Measurements from ENCODE around the gene TECPR2. TPM values are rescaled to one million over a fixed set of nuclear protein-coding genes. Genes with fewer than 3 reads are reported as not detected.

TECPR2 gene
- polyA plus RNA-seq, 1 donor (not counting 4 experiments of a cell fraction or from before 2014, with no cell fraction given), result 8.3 TPM

DNA sequence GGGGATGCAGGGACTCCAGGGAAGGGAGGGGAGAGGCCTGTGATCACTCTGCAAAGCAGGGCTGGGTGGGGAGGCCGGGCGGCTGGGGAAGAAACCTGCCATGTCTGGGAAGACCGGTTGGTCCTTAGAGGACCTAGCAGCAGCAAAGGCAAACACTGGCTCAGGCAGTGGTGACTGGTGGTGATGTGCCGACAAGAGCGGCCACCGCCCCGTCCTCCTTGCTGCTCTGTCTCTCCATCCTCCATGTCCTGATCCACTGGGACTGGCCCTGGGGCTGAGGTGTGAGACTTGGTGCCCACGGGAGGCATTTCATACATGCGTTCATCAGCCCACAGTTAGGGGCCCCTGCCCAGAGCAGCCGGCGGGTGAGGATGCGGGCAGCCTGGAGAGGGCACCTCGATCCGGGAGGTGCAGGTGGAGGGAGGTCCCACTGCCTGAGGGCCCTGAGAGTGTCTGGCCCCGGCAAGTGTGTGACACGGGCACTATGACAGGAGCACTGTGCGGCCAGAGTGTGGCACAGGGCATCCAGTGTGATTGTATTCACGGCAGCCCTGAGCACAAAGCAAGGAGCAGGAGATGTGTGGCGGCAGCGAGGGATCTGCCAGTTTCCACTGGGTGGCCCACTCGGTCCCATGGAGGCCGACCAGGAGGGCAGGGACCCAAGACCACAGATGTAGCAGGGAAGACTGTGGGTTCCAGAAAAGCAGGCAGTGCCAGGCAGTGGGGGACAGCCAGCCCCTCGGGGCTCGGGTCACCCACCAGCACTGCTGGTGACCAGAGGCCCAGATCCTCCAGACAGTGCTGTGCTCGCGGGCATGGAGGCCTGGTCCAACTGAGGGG is 133.0 kb downstream of the TECPR2 start:
- no peak for TF ChIP-seq EZH2 (IDR thresholded peaks at IDR 0.05; ENCODE audit: low read length)
- TF ChIP-seq, protein P1, sequence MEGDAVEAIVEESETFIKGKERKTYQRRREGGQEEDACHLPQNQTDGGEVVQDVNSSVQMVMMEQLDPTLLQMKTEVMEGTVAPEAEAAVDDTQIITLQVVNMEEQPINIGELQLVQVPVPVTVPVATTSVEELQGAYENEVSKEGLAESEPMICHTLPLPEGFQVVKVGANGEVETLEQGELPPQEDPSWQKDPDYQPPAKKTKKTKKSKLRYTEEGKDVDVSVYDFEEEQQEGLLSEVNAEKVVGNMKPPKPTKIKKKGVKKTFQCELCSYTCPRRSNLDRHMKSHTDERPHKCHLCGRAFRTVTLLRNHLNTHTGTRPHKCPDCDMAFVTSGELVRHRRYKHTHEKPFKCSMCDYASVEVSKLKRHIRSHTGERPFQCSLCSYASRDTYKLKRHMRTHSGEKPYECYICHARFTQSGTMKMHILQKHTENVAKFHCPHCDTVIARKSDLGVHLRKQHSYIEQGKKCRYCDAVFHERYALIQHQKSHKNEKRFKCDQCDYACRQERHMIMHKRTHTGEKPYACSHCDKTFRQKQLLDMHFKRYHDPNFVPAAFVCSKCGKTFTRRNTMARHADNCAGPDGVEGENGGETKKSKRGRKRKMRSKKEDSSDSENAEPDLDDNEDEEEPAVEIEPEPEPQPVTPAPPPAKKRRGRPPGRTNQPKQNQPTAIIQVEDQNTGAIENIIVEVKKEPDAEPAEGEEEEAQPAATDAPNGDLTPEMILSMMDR (optimal IDR thresholded peaks at IDR 0.05 in 1 of 3, IDR thresholded peaks at IDR 0.05 in 1 of 3, conservative IDR thresholded peaks at IDR 0.05 in 1 of 3; ENCODE audit: extremely low read depth in 1 of 3, insufficient read depth in 2 of 3, low read length in 3 of 3), result no peak
- Histone ChIP-seq H3K4me2 (ENCODE audit: control insufficient read depth, extremely low read depth, insufficient read depth, low read depth, low read length) (no peak overlapping the region), H3K27ac (ENCODE audit: control insufficient read depth, insufficient read depth, low read length) (no peak overlapping the region), H3K9me3 (ENCODE audit: control insufficient read depth, low read depth, low read length) (no peaks in the 10 kb centered on the region), H3K79me2 (ENCODE audit: control insufficient read depth, insufficient read depth, low read length) (no peaks in the 10 kb centered on the region), H3K4me3 (ENCODE audit: control insufficient read depth in 2 of 3, extremely low read depth in 1 of 3, insufficient read depth in 2 of 3, low read depth in 1 of 3, low read length in 3 of 3) (no peak overlapping the region), H3K36me3 (ENCODE audit: control insufficient read depth in 2 of 2, extremely low read depth in 1 of 2, insufficient read depth in 2 of 2, low read length in 2 of 2) (peaks cover 3 to 5% of the 10 kb centered on the region in 2 experiments), H3K27me3 (ENCODE audit: control insufficient read depth, extremely low read depth, insufficient read depth, low read length) (no peaks in the 10 kb centered on the region), H3K9me1 (ENCODE audit: control insufficient read depth, extremely low read depth, insufficient read depth, low read length) (no peaks in the 10 kb centered on the region), H4K20me1 (ENCODE audit: control insufficient read depth, extremely low read depth, insufficient read depth, low read length) (no peaks in the 10 kb centered on the region), H3K4me1 (ENCODE audit: control insufficient read depth, extremely low read depth, insufficient read depth, low read length) (peaks cover 22% of the 10 kb centered on the region), H3K9ac (ENCODE audit: control insufficient read depth, extremely low read depth, insufficient read depth, low read length) (no peak overlapping the region), H2AFZ (ENCODE audit: control insufficient read depth, low read length) (no peak overlapping the region)
- dilution Hi-C loops (cut with MboI; ENCODE audit: extremely low pct_ligation_motif_present, low sequenced_read_pairs), result no loop called here
- DNase-seq (ENCODE audit: low read depth, low spot score) (no peak), FAIRE-seq (no peak)

DNA sequence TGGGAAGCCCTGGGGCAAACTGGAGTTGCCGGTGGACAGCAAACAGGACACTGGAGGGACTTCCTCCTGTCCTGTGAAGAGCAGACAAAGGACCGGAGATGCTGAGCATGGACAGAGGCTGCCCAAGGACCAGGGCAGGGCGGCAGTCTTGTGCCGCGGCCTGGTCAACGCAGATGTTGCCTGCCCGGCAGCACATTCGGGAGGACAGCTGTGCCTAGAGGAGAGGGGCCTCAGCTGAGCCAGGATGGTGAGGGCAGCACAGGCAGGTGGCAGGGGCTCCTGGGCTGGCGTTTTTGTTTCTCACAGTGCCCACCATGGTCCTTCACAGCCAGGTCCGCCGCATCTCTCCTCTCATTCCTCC is 133.6 kb downstream of the TECPR2 start:
- no peaks in the 10 kb centered on the region for H4K20me1 ChIP-seq (ENCODE audit: control insufficient read depth, extremely low read depth, insufficient read depth, low read length)
- H3K36me3 ChIP-seq (ENCODE audit: control insufficient read depth in 2 of 2, extremely low read depth in 1 of 2, insufficient read depth in 2 of 2, low read length in 2 of 2), result peaks cover 3 to 5% of the 10 kb centered on the region in 2 experiments
- DNase-seq (ENCODE audit: low read depth, low spot score) (no peak), FAIRE-seq (no peak)
- H3K4me2 ChIP-seq (ENCODE audit: control insufficient read depth, extremely low read depth, insufficient read depth, low read depth, low read length), result no peak overlapping the region
- H3K4me3 ChIP-seq (ENCODE audit: control insufficient read depth in 2 of 3, extremely low read depth in 1 of 3, insufficient read depth in 2 of 3, low read depth in 1 of 3, low read length in 3 of 3), result no peak overlapping the region
- H3K9me3 ChIP-seq (ENCODE audit: control insufficient read depth, low read depth, low read length), result no peaks in the 10 kb centered on the region
- H3K79me2 ChIP-seq (ENCODE audit: control insufficient read depth, insufficient read depth, low read length), result no peaks in the 10 kb centered on the region
- H3K4me1 ChIP-seq (ENCODE audit: control insufficient read depth, extremely low read depth, insufficient read depth, low read length), result peaks cover 21% of the 10 kb centered on the region
- H3K27me3 ChIP-seq (ENCODE audit: control insufficient read depth, extremely low read depth, insufficient read depth, low read length), result no peaks in the 10 kb centered on the region
- no peak overlapping the region for H2AFZ ChIP-seq (ENCODE audit: control insufficient read depth, low read length)
- TF ChIP-seq, protein P1 (optimal IDR thresholded peaks at IDR 0.05 in 1 of 3, IDR thresholded peaks at IDR 0.05 in 1 of 3, conservative IDR thresholded peaks at IDR 0.05 in 1 of 3; ENCODE audit: extremely low read depth in 1 of 3, insufficient read depth in 2 of 3, low read length in 3 of 3), result no peak
- no peak for TF ChIP-seq EZH2 (IDR thresholded peaks at IDR 0.05; ENCODE audit: low read length)
- dilution Hi-C loops (cut with MboI; ENCODE audit: extremely low pct_ligation_motif_present, low sequenced_read_pairs), result no loop called here
- no peaks in the 10 kb centered on the region for H3K9me1 ChIP-seq (ENCODE audit: control insufficient read depth, extremely low read depth, insufficient read depth, low read length)
- H3K9ac ChIP-seq (ENCODE audit: control insufficient read depth, extremely low read depth, insufficient read depth, low read length), result no peak overlapping the region
- H3K27ac ChIP-seq (ENCODE audit: control insufficient read depth, insufficient read depth, low read length), result no peak overlapping the region
